ENCODE data around the gene USH2A.

DNA sequence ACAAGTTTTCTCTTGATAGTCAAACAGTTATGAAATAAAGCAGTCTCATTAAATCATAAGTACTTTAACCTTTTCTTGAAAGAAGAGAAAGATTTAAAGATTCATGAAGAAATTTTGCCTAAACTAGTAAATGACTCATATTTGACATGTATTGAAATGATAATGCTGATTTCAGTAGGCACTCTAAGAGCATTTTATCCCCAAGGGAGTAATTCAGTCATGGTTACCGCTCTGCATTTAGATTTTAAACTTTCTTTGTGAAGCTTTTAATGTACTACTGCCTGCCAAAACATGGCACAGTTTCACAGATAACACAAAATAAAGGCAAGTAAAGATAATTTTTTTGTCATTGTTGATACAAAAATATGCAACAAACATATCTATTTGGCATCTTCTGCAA is 6.8 kb downstream of the USH2A start:
- TF ChIP-seq, protein P1, sequence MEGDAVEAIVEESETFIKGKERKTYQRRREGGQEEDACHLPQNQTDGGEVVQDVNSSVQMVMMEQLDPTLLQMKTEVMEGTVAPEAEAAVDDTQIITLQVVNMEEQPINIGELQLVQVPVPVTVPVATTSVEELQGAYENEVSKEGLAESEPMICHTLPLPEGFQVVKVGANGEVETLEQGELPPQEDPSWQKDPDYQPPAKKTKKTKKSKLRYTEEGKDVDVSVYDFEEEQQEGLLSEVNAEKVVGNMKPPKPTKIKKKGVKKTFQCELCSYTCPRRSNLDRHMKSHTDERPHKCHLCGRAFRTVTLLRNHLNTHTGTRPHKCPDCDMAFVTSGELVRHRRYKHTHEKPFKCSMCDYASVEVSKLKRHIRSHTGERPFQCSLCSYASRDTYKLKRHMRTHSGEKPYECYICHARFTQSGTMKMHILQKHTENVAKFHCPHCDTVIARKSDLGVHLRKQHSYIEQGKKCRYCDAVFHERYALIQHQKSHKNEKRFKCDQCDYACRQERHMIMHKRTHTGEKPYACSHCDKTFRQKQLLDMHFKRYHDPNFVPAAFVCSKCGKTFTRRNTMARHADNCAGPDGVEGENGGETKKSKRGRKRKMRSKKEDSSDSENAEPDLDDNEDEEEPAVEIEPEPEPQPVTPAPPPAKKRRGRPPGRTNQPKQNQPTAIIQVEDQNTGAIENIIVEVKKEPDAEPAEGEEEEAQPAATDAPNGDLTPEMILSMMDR (IDR thresholded peaks at IDR 0.05) = no peak
- TF ChIP-seq POLR2A (IDR thresholded peaks at IDR 0.05) = no peak
